GM23248 (cell line): ENCODE data around the gene YBX3.

Experiments used
- EZH2 ChIP-seq: fragments of 200-600 bp; sonication (generic); IDR thresholded peaks from 2 replicates; pipeline ENCODE4 v1.6.1; 2018; ENCODE audit warnings: antibody characterized with exemption, mild to moderate bottlenecking; ENCODE audit not compliant: insufficient read depth, poor library complexity, severe bottlenecking
- EZH2phosphoT487 ChIP-seq: fragments of 200-600 bp; sonication (generic); IDR thresholded peaks from 2 replicates; pipeline ENCODE4 v1.6.1; 2018; ENCODE audit warnings: antibody characterized with exemption, moderate library complexity, mild to moderate bottlenecking, low read depth; ENCODE audit not compliant: insufficient read depth

GRCh38 chr12:10735428-10735827 is 12.3 kb upstream of the YBX3 start:
- TF ChIP-seq EZH2phosphoT487 (no peak), EZH2 (no peak)
